Measurements from ENCODE around the gene SEC16B. TPM values are rescaled to one million over a fixed set of nuclear protein-coding genes. Genes with fewer than 3 reads are reported as not detected.

Gene SEC16B
- total and polyA plus RNA-seq, 9 of the 15 experiments (the other 6 are each of a cell fraction or from before 2014, with no cell fraction given), result not detected

- no peaks in the 10 kb centered on the region for H3K79me2 ChIP-seq (ENCODE audit: control insufficient read depth, insufficient read depth, low read length)
- no peak overlapping the region for H3K27ac ChIP-seq (ENCODE audit: extremely low read depth, low read depth, low read length)
- DNase-seq (ENCODE audit: extremely low read depth in 1 of 4, low spot score in 3 of 4) (no peak), ATAC-seq (no peak), FAIRE-seq (no peak)
- CTCF ChIA-PET (ENCODE audit: low intra/inter-chr PET ratio), result no interaction called here
- no peaks in the 10 kb centered on the region for H3K9me1 ChIP-seq (ENCODE audit: control insufficient read depth, insufficient read depth, low read length)
- no peak for TF ChIP-seq BRD4 (IDR thresholded peaks at IDR 0.05)
- TF ChIP-seq JUNB (CRISPR knock-in tag; conservative IDR thresholded peaks at IDR 0.05), result no peak
- TF ChIP-seq NUFIP1 (IDR thresholded peaks at IDR 0.05; ENCODE audit: partially characterized antibody), result no peak
- TF ChIP-seq CCAR2 (IDR thresholded peaks at IDR 0.05; ENCODE audit: low read depth, low read length), result no peak
- no peak for TF ChIP-seq ZNF280A (IDR thresholded peaks at IDR 0.05; ENCODE audit: low read depth, partially characterized antibody)
- no peak for TF ChIP-seq CBX5 (IDR thresholded peaks at IDR 0.05; ENCODE audit: borderline replicate concordance, low read depth)
- no peak for TF ChIP-seq TCF7 (IDR thresholded peaks at IDR 0.05; ENCODE audit: borderline replicate concordance)
- TF ChIP-seq ZNF217 (CRISPR knock-in tag; IDR thresholded peaks at IDR 0.05), result no peak
- TF ChIP-seq SMARCE1 (IDR thresholded peaks at IDR 0.05), result no peak
- no peak for TF ChIP-seq SUPT5H (IDR thresholded peaks at IDR 0.05)
- TF ChIP-seq PRPF4 (IDR thresholded peaks at IDR 0.05; ENCODE audit: insufficient read depth, low read depth, low read length, poor library complexity, severe bottlenecking), result no peak
- TF ChIP-seq ELK3 (CRISPR knock-in tag; IDR thresholded peaks at IDR 0.05), result no peak
- TF ChIP-seq ZNF444 (CRISPR knock-in tag; IDR thresholded peaks at IDR 0.05), result no peak
- TF ChIP-seq ZNF174 (CRISPR knock-in tag; IDR thresholded peaks at IDR 0.05), result no peak
- no peak for TF ChIP-seq SLC30A9 (CRISPR knock-in tag; IDR thresholded peaks at IDR 0.05)
- TF ChIP-seq ZNF197 (CRISPR knock-in tag; IDR thresholded peaks at IDR 0.05; ENCODE audit: low read depth), result no peak
- no peak for TF ChIP-seq PHF8 (IDR thresholded peaks at IDR 0.05; ENCODE audit: borderline replicate concordance, low read length)
- TF ChIP-seq PRMT5 (CRISPR knock-in tag; IDR thresholded peaks at IDR 0.05), result no peak
- H3K9ac ChIP-seq (ENCODE audit: insufficient read depth in 1 of 2, low read depth in 2 of 2, low read length in 2 of 2), result no peak overlapping the region
- intact Hi-C loops (cut with micrococcal nuclease) (no loop called here), in situ Hi-C loops (cut with MboI) (no loop called here)
- 0% methylated on average over 1 of the region's 1 CpG for WGBS (ENCODE audit: insufficient coverage, low coverage, missing lambda C conversion rate)
- POLR2A ChIA-PET, result no interaction called here
- no peak overlapping the region for H3K4me3 ChIP-seq
- H3K9me3 ChIP-seq (replicated peaks; ENCODE audit: control insufficient read depth, insufficient read depth, low read depth, low read length), result no peaks in the 10 kb centered on the region
- no peak overlapping the region for H2AFZ ChIP-seq (ENCODE audit: low read depth, low read length)
- no peaks in the 10 kb centered on the region for H3K27me3 ChIP-seq (ENCODE audit: control insufficient read depth in 2 of 2, insufficient read depth in 2 of 2, low read length in 2 of 2)
- no peaks in the 10 kb centered on the region for H4K20me1 ChIP-seq (replicated peaks; ENCODE audit: control insufficient read depth, insufficient read depth, low read length)
- H3K36me3 ChIP-seq (ENCODE audit: control insufficient read depth, insufficient read depth, low read length), result no peaks in the 10 kb centered on the region
- no peak overlapping the region for H3K4me2 ChIP-seq (ENCODE audit: insufficient read depth, low read length)
- H3K4me1 ChIP-seq (replicated peaks in 1 of 2; ENCODE audit: control insufficient read depth in 2 of 2, insufficient read depth in 2 of 2, low read length in 2 of 2), result no peaks in the 10 kb centered on the region
- no TSS peak for BruUV-seq (replicated peaks)
Measured at GRCh38 chr1:177984761-177985160, 14.9 kb upstream of the SEC16B start.

Data from K562 (cell line).